GM21390 (cell line): ENCODE data around the gene ASB11.
"Not testable (repeated sequence)": the region's sequence is repeated elsewhere in the genome, so short reads cannot be mapped to it uniquely, and the experiment has no call there.

Experiments
- ATAC-seq: cut with Tn5 transposase; IDR thresholded peaks from one replicate; pipeline ENCODE4 v1.9.1; 2021; ENCODE audit not compliant: unreplicated experiment

Gene ASB11

DNA sequence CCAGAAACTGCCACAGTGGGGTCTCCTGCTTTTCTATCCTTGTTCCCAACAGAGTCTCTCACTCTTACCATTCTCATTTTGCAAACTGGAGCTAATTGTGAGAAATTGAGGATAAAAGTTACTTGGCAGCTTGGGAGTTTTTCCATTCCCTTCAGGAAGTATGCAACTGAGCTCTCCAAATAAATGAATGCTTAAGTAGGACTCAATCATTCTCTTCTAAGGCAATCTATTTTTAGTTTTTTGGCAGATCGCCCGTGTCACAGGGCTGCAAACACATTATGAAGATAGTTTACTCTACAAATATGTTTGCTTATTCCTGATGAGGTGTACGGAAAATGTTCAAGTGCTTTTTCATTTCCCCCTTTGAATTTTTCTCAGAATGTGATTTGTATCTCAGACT, 5.3 kb downstream of the ASB11 start:
- no peak for ATAC-seq

DNA sequence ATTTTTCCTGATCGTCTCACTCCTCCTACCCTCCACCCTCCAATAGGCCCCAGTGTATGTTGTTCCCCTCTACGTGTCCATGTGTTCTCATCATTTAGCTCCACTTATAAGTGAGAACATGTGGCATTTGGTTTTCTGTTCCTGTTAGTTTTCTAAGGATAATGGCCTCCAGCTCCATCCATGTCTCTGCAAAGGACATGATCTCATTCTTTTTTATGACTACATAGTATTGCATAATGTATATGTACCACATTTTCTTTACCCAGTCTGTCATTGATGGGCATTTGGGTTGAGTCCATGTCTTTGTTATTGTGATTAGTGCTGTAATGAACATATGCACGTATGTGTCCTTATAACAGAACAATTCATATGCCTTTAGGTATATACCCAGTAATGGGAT, 9.5 kb downstream of the ASB11 start:
- not testable (repeated sequence) for ATAC-seq

DNA sequence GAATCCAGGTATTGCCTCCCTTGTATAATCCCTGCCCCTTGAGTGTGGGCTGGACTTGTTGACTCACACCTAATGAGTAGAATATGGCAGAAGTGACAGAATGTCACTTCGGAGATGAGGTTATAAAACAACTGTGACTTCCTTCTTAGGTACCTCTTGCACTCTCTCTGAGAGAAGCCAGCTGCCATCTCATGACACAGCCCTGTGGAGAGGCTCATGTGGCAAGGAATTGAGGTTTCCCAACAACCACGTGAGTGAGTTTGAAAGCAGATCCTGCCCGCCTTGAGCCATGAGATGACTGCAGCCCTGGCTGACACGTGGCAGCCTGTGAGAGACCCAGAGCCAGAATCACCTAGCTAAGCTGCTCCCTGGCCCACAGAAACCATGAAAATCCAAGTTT, 13.5 kb downstream of the ASB11 start:
- no peak for ATAC-seq

DNA sequence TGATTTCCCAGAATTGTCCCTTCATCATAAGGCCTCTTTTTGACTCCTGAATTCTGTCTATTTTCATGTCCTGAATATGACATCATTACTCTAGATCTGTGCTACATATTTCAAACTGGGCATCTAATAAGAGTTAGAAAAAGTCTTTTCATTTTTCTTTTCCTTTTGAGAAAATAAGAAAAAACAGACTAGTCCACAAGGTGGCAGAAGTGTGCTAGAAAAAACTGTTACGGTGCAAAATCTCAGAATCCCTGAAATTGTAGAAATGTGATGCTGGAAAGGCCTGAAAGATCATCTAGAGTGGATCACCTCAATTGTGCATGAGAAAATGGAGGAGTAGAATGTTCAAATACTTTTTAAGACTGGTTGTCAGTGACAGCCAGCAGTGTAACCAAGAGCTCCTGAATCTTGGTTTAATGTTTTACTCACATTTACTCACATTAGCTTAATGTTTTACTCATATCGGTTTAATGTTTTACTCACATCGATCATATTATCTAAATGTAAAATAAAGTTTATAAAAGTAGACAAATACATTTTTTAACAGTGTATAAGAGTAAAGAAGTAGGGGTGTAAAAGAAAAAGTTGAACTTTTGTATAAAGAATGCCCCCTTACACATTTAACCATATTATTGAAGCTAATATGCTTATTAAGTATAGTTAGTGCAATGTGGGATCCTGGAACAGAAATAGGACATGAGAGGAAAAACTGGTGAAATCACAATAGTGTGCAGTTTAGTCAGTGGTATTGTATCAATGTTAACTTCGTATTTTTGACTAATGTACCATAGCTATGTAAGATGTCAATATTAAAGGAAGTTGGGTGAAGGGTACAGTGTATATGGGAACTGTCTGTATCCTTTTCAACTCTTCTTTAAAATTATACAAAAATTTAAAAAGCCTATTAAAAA, 15.2 kb downstream of the ASB11 start:
- ATAC-seq: no peak

DNA sequence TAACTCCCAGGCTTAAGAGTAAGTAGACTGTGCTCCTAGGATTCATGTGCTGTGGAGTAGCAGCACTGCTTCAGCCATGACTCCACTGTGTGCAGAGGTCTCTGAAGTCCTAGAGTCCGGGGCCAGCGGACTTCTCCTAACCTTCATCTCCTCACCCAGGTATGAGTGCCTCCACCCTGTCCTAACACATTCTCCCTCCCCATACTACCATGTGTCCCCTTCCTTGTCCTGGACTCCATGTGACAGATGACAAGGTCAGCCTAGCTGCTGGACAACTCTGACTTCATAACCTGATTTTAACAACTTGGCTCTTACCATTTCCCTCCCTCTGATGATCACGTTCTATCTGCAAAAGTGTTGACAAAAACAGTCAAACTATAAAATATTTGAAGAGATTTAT, 16.7 kb downstream of the ASB11 start:
- ATAC-seq: no peak

DNA sequence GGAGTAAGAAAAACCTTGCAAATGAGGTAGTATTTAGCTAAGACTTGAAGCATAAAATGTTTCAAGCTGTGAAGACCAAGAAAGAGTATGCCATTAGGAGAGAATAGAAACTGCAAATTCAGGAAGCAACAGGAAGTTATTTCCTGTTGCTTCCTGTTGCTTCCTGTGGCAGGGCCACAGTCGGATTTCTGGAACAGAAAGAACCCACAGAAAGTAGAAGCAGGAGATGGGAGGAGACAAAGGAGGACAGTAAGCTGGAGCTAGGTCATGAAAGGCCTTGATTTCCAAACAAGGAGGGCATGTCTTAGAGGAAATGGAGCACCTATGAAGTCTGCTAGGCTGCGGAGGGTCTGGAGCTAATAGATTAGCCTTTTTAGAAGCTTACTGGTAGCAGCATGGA, 17.2 kb downstream of the ASB11 start:
- no peak for ATAC-seq

DNA sequence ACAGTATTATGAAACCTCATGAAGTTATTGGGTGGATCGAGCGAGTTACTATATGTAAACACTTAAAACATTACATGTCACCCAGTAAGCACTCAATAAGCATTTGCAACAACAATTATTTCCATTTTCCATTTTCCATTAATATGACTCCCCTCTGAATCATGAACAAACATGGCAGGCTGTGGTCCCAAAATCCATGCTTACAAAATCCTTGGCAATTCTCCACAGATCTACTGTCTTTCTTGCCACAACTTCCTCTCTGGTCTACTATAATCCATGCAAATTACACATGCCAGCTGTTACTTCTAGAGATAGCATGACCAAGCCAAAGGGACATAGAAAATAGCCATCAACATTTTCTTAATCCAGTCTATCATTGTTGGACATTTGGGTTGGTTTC, 22.0 kb downstream of the ASB11 start:
- ATAC-seq: no peak

DNA sequence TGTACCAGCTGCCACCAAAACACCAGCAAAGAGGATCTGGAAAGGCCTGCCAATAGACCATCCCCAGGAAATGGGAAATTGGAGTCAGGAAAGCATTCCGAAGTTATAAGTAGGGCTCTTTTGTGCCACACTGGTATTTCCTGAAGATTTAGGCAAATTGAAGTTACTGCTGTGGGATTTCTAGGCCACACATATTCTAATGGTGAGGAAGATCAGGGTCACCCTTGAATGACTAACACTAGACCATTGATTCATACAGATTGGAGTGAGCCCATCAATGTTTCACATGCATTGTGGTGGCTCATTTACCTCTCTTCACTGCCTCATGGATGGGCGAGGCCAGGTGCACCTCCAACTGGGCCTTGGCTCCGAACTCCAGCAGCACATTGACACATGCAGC, 22.6 kb downstream of the ASB11 start:
- no peak for ATAC-seq

DNA sequence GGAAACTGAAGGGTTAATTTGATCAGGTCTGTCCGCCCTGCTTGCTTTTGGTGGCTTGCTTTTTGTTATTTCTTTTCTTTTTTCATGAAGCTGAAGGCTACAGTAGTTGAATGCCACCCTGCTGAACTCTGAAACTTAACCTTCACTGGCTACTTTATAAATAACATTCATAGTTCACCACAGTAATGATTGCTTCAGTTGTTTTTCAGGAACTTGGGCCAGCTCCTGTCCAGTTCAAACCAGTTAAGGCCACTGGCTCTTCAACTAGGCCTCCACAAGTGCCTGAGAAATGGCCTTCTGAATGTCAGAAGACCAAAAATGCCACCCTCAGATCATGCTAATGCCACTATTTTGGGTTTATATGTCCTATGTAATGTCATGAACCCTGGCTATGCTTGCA, 37.8 kb downstream of the ASB11 start:
- no peak for ATAC-seq

DNA sequence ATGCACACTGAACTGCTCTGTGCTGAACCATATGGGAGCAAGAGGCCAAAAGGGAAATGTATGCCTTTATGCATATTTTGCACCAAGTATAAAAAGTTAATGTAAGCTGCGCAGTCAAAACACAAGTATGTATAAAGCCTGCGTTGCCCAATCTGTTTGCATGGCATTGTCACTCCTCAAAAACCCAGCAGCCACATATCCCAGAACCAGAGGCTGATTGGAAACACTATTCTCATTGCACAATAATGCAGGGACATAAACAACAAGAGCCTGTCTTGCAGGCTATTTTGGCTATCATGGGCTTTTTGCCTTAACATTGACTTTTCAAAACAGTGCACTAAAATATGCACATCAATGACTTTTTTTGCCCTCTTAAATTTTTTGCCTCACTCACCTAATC, 40.5 kb downstream of the ASB11 start:
- ATAC-seq: no peak

DNA sequence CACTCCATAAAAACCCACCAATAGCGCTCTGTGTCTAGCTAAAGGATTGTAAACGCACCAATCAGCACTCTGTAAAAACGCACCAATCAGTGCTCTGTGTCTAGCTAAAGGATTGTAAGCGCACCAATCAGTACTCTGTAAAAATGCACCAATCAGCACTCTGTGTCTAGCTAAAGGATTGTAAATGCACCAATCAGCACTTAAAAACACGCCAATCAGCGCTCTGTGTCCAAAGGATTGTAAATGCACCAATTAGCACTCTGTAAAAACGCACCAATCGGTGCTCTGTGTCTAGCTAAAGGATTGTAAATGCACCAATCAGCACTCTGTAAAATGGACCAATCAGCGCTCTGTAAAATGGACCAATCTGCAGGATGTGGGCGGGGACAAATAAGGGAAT, 42.2 kb downstream of the ASB11 start:
- ATAC-seq: not testable (repeated sequence)

DNA sequence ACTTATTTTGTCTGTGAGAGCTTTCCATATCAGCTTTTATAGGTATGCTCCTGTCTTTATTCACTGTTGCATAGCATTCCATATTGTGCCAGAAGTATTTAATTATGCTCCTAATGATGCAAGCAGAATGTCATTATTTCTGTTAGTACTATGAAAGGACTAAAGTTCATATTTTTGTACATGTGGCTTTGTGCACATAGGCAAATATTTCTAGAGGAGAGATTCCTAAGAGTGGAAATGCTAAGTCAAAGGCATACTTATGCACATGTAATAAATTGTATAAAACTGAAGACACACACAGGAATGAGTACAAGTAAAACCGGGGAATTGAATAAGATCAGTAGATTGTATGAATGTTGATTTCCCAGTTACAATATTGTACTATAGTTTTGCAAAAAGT, 43.7 kb downstream of the ASB11 start:
- no peak for ATAC-seq

DNA sequence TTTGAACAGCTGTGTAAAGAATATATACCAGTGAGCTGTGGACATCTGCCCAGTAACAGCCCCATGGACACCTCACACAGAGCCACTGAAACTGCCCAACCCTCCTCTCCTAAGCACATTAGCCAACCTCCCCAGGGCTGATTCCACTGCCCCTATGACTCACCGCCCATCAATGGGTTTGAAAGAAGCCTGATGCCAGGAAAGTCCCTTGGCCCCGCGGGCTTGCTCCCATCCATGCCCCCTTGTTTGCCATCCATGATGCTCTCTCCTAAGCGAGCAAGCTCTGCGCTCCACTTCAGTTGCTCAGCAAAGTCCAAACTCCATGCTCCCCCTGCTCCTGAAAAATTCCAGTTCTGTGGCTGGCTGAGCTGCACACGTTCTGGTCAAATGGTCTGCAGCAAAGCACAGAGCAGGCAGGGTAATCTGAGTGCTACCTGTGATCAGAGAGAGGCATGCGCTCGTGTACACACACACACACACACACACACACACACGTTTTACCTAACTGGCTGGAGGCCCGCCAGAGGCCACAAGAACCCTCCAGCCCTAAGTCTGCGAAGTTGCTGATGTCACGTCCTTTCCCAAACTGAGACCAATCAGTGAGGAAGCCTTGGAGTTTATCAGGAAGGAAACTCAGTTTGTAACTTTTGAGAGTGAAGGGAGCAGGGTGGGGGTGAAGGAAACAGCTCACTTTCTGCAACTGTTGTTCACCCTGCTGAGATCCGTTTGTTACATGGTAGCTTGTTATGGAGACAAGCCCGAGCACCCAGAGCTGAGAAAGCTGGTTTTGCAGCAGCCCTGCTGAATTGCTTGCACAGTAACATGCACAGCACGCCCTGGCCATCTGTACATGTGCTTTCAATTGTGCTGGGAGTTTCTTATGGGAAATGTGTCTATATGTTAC, 45.6 kb downstream of the ASB11 start, which contains the start of gene ASB9:
ASB9 (minus strand) TSS at position 466 of the 904 bp plus-strand sequence; CDS start at position 257, 209 bp downstream.
- ATAC-seq: no peak

DNA sequence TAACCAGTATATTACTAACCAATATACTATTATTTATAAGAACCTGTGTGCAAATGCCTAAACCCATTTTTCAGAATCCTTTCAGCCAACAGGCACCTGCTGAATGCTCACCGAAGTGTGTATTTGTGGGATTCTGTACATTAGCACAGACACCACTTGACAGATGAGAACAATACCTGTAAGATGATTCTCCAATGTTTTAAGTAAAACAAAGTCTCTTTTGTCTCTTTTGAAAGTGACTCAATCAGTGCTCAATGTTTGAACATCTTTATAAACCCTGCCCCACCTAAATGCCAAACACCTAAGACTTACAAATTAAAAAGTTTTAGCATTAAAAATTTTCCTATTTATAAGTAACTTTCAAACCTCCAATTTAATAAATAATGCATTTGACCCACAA, 46.3 kb downstream of the ASB11 start:
- no peak for ATAC-seq

DNA sequence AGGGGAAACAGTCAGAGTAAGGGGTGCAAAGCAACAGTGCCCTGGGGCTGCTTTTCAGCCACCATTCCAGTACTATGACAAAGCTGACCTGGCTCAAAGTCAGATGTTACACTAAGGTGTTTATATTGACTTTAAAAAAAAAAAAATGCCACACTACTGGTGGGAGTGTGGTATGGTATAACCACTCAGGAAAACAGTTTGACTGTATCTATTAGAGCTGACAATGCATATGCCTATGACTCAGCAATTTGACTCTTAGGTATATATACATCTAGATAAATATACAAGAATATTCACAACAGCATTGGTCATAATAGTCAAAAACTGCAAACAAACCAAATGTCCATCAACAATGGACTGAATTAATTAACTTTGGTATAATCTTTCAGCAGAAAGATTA, 60.6 kb downstream of the ASB11 start:
- ATAC-seq: no peak

DNA sequence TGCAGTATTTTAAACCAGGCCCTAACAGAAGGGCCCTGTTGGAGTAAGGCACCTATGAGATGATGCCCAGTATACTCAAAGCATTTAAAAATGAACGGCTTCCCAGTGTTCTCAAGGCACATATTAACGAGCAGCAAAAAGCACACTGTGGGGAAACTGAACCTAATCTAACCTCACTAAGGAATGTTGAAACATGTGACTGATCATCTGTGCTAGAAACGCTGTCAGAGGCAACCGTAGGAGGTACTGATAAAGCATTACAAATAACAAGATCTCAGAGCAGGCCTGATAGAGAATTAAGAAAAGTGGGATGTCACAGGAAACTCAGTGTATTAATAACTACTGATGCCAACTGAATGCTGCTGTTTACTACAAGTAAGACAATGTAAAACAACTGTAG, 69.5 kb downstream of the ASB11 start:
- ATAC-seq: no peak

DNA sequence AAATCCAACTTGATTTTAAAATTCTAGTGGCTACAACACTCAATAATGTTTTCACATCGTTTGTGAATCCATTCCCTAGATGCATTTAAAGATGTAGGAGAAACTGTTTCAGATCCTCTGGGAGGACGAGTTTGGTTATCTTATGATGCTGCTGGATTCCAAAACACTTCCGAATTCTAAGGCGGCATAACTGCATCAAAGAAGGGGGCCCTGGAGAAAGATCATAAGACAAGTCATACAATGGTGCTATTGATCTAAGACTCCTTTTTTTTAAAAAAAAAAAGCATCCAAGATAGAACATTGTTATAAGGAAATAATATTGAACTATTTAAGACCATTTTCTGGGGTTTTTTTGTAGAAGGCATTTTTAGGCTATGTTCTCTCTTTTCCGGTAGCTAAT, 71.0 kb downstream of the ASB11 start:
- no peak for ATAC-seq

DNA sequence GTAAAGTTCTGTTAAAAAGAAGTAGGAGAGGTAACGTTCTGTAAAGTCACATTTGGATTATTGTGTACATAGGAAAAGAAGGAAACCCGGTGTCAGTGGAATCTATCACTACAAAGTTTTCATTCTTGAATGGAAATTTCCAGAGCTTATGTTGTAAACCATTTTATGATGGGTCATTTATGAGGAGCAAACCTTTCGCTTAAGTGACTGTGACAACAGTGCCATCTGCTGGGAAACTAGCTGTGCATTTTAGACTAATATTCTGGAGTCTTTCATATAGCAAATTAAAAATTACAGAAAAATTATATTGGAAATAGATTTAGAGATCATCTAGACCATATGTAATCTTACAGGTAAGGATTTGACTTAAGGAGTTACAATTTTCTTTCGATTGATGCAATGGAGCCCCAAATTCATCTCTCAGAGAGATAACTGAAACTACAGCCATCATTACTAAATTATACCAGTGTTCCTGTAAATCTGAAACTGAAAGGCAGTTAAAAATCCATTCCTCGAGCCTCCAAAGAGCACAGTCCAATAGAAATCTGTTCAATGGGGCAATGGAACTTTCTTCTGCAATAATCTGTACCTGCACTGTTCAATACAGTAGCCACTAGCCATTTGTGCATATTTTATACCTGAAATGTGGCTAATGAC, 72.4 kb downstream of the ASB11 start:
- no peak for ATAC-seq

DNA sequence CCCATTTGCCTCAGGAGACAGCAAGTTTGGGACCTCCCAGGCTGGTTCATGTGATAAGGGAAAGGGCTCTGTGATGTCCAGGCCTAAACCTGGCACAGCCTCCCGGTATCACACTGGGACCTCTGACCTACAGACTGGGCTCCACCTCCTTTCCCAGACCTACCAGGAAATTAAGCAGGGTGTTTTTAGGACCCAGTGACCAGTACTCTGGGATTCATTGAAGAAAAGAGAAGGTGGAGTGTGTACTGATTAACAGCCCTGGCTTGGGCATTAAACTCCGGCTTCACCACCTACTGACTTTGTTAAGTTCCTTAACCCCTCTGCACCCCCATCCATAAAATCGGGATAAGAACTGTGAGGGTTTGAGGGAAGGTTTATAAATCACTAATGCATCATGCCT, 74.1 kb downstream of the ASB11 start:
- ATAC-seq: no peak

DNA sequence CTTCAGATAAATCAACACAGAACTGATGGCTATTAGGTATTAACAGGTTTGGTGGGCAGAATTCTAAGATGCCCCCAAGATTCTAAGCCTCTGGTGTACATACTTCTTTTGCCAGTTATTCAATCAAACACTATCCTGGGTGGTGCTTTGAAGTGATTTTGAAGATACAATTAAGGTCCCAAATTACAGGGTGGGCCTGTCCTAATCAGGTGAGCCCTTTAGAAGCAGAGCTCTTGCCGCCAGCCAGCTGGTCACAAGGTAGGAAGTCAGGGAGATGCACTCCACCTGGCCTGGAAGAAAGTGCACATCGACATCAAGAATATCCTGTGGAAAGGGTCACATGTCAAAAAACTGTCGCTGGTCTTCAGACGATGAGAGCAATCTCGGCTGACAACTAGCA, 75.0 kb downstream of the ASB11 start:
- ATAC-seq: no peak

DNA sequence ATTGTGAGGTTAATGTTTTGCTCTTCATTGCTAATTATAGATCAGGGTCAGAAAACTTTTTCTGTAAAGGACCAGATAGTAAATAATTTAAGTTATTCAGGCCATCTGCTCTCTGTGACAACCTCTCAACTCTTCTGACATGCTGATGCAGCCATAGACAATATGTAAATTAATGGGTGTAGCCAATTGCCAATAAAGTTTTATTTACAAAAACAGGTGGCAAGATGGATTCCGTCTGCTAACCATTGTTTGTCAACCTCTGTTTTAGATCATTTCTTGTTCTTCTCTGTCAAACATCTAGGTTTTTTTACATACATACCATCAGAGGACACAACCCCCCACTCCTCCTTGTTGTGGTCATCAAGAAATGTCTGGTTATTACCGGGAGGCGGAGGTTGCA, 79.3 kb downstream of the ASB11 start:
- ATAC-seq: no peak
